A549 (cell line): ENCODE data around the gene ZNF296. TPM values are rescaled to one million over a fixed set of nuclear protein-coding genes. Genes with fewer than 3 reads are reported as not detected.

Experiments used
- BHLHE40 ChIP-seq: IDR thresholded peaks from 2 replicates; pipeline ENCODE4 v1.6.1; 2012; ENCODE audit warnings: low read depth, low read length, inconsistent platforms
- CBX2 ChIP-seq: fragments of 200-600 bp; sonication (generic); IDR thresholded peaks from 2 replicates; pipeline ENCODE4 v1.6.1; 2016; ENCODE audit warnings: low read depth, mild to moderate bottlenecking, borderline replicate concordance
- CHD4 ChIP-seq: fragments of 200-600 bp; sonication (generic); IDR thresholded peaks from 2 replicates; pipeline ENCODE4 v1.6.1; 2016; ENCODE audit warnings: antibody characterized with exemption, mild to moderate bottlenecking, borderline replicate concordance
- EHF ChIP-seq: fragments of 250-450 bp; sonication (Bioruptor Pico); IDR thresholded peaks from 2 replicates; pipeline ENCODE4 v1.5.0; 2020; ENCODE audit warnings: mild to moderate bottlenecking
- ESRRA ChIP-seq: fragments of 150-350 bp; IDR thresholded peaks from 2 replicates; pipeline ENCODE4 v1.6.1; 2014; ENCODE audit warnings: mild to moderate bottlenecking, low read length, borderline replicate concordance
- FOXS1 ChIP-seq: fragments of 250-450 bp; sonication (Bioruptor Pico); IDR thresholded peaks from 2 replicates; pipeline ENCODE4 v1.5.0; 2020; ENCODE audit warnings: mild to moderate bottlenecking, moderate library complexity
- HOXB13 ChIP-seq: fragments of 250-450 bp; sonication (Bioruptor Pico); IDR thresholded peaks from 2 replicates; pipeline ENCODE4 v1.5.0; 2020; ENCODE audit warnings: low read depth, mild to moderate bottlenecking, moderate library complexity
- JUN ChIP-seq, 2 experiments: fragments of >200 bp; sonication (Bioruptor Twin); formaldehyde crosslinking; IDR thresholded peaks; 2 replicates in 1 of 2; 3 replicates in 1 of 2; pipeline ENCODE4 v1.6.1; 2016 to 2017
- JUNB ChIP-seq: fragments of >200 bp; sonication (Bioruptor Twin); formaldehyde crosslinking; IDR thresholded peaks from 2 replicates; pipeline ENCODE4 v1.6.1; 2016
- KDM5A ChIP-seq: fragments of 200-600 bp; sonication (generic); IDR thresholded peaks from 2 replicates; pipeline ENCODE4 v1.6.1; 2016; ENCODE audit warnings: antibody characterized with exemption, mild to moderate bottlenecking
- MAFK ChIP-seq: fragments of 450-650 bp; IDR thresholded peaks from 2 replicates; pipeline ENCODE4 v1.6.1; 2014; ENCODE audit not compliant: partially characterized antibody
- MAZ ChIP-seq: fragments of 150-350 bp; IDR thresholded peaks from 2 replicates; pipeline ENCODE4 v1.6.1; 2014; ENCODE audit warnings: antibody characterized with exemption, low read depth, low read length, borderline replicate concordance
- MYC ChIP-seq: IDR thresholded peaks from 2 replicates; pipeline ENCODE4 v1.6.1; 2012; ENCODE audit warnings: mild to moderate bottlenecking, inconsistent platforms, low read length, improper control_type of control experiment, borderline replicate concordance
- PHF8 ChIP-seq: fragments of 200-600 bp; sonication (generic); IDR thresholded peaks from 2 replicates; pipeline ENCODE4 v1.6.1; 2016; ENCODE audit warnings: low read depth, mild to moderate bottlenecking, antibody characterized with exemption, moderate library complexity, borderline replicate concordance
- RAD21 ChIP-seq, 2 experiments: fragments of >200 bp in 1 of 2; sonication (Bioruptor Twin) in 1 of 2; formaldehyde crosslinking in 1 of 2; IDR thresholded peaks in 1 of 2; conservative IDR thresholded peaks in 1 of 2; 2 replicates in 1 of 2; 3 replicates in 1 of 2; pipeline ENCODE4 v1.6.1; 2012 to 2018; ENCODE audit warnings: inconsistent platforms in 1 of 2
- RFX5 ChIP-seq: fragments of 450-650 bp; IDR thresholded peaks from 2 replicates; pipeline ENCODE4 v1.7.1; 2014; ENCODE audit warnings: antibody characterized with exemption, mild to moderate bottlenecking, moderate library complexity
- SMC3 ChIP-seq: fragments of >200 bp; sonication (Bioruptor Twin); formaldehyde crosslinking; IDR thresholded peaks from 3 replicates; pipeline ENCODE4 v1.6.1; 2018; ENCODE audit warnings: inconsistent platforms
- TFCP2L1 ChIP-seq: fragments of 250-450 bp; sonication (Bioruptor Pico); IDR thresholded peaks from 2 replicates; pipeline ENCODE4 v1.5.0; 2021; ENCODE audit warnings: mild to moderate bottlenecking
- TP53 ChIP-seq: fragments of 250-450 bp; sonication (Bioruptor Pico); IDR thresholded peaks from 2 replicates; pipeline ENCODE4 v1.5.0; 2021; ENCODE audit warnings: mild to moderate bottlenecking, moderate library complexity
- ZC3H11A ChIP-seq: fragments of 450-650 bp; IDR thresholded peaks from 2 replicates; pipeline ENCODE4 v1.6.1; 2014; ENCODE audit warnings: antibody characterized with exemption, mild to moderate bottlenecking
- polyA plus RNA-seq, 4 experiments: library from polyadenylated mRNA; depleted of rRNA in 3 of 4; stranded (reverse); fragments of >200 nt; fragmentation: RNase III in 1 of 4; extraction: RNeasy Plus Mini Kit Qiagen cat#74134 plus additional on column Dnase treatment in 1 of 4; gene quantifications; 2 replicates in 3 of 4; 3 replicates in 1 of 4; pipeline ENCODE4 v1.2.3, GENCODE V29; 2011 to 2017
- TF ChIP-seq, protein P1 (sequence below): fragments of >200 bp; sonication (Bioruptor Twin); formaldehyde crosslinking; IDR thresholded peaks from 3 replicates; pipeline ENCODE4 v1.5.1; 2016
- TF ChIP-seq, protein P2 (sequence below): fragments of 200-600 bp; sonication (generic); IDR thresholded peaks from 2 replicates; pipeline ENCODE4 v1.6.1; 2016; ENCODE audit warnings: antibody characterized with exemption, mild to moderate bottlenecking, moderate library complexity
- TF ChIP-seq, protein P3 (sequence below): fragments of 250-450 bp; sonication (Bioruptor Pico); IDR thresholded peaks from 2 replicates; pipeline ENCODE4 v1.5.0; 2020; ENCODE audit warnings: low read depth, mild to moderate bottlenecking, moderate library complexity
- TF ChIP-seq, protein P4 (sequence below): fragments of 250-450 bp; sonication (Bioruptor Pico); IDR thresholded peaks from 2 replicates; pipeline ENCODE4 v1.5.0; 2021; ENCODE audit warnings: mild to moderate bottlenecking, moderate library complexity, borderline replicate concordance
- TF ChIP-seq, protein P5 (sequence below): fragments of >200 bp; sonication (Bioruptor Twin); formaldehyde crosslinking; IDR thresholded peaks from 3 replicates; pipeline ENCODE4 v1.6.1; 2016

ZNF296 gene
- polyA plus RNA-seq, 2 of the 4 experiments (the other 2 are of a cell fraction): 0.34 to 2.7 TPM

DNA sequence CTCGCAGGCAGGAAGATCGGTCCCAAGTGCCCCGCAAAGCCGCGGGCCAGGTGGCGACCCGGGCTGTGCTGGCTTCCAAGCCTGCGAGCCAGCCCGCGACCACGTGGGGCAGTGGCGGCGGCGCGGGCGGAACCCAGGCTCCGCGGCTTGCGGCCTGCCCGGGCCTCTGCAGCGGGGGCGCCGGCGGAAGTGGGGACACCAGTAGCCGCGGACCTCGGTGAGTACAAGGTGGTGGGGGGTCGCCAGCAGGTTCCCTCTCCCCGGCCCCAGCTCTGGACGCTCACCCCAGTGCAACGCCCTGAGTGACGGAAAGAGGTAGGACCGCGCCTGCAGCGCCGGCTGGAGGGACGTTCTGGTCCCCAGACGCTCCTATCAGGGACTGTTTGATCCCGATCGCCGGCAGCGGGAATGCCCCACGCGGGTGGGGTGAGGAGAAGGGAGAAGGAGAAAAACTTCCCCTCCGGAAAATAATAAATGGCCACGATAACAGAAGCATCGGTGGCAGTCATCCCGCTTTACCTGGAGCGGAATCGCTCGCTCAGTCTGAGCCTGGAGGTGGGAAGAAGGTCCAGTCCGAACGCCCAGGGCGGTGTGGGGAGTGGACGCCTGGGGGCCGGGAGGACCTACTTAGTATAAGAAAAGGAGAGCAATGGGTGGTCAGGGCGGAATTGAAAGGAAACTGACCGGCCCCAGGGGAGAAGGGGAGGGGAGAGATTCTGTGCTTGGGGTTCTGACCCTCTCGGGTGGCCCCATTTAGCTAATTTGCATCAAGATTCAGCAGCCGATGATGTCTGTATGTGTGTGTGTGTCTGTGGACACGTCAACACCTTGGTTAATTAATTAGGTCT is 3.0 kb upstream of the ZNF296 start, which contains the start of gene GEMIN7 (continued):
- TF ChIP-seq JUN (IDR thresholded peaks at IDR 0.05): peak; percentile 73 to 99; a peak in 4 of 5 replicates
- TF ChIP-seq EHF (CRISPR knock-in tag): 0 out of 2 replicates have a peak, but pooled peaks have one; percentile 72
- peak; percentile 57; the same call in 1 of the 2 replicates for TF ChIP-seq HOXB13 (CRISPR knock-in tag)
- peak; percentile 100 for TF ChIP-seq MYC
- TF ChIP-seq TP53 (CRISPR knock-in tag): peak; percentile 89
- TF ChIP-seq FOXS1: peak; percentile 88
- no peak for TF ChIP-seq JUNB
- no peak for TF ChIP-seq CHD4
- TF ChIP-seq TFCP2L1 (CRISPR knock-in tag): no peak
- no peak for TF ChIP-seq BHLHE40
- TF ChIP-seq, protein P1, sequence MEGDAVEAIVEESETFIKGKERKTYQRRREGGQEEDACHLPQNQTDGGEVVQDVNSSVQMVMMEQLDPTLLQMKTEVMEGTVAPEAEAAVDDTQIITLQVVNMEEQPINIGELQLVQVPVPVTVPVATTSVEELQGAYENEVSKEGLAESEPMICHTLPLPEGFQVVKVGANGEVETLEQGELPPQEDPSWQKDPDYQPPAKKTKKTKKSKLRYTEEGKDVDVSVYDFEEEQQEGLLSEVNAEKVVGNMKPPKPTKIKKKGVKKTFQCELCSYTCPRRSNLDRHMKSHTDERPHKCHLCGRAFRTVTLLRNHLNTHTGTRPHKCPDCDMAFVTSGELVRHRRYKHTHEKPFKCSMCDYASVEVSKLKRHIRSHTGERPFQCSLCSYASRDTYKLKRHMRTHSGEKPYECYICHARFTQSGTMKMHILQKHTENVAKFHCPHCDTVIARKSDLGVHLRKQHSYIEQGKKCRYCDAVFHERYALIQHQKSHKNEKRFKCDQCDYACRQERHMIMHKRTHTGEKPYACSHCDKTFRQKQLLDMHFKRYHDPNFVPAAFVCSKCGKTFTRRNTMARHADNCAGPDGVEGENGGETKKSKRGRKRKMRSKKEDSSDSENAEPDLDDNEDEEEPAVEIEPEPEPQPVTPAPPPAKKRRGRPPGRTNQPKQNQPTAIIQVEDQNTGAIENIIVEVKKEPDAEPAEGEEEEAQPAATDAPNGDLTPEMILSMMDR: no peak; the same call in 2 of the 3 replicates
- TF ChIP-seq MAFK: no peak
- TF ChIP-seq SMC3: peak; percentile 37; the same call in 2 of the 3 replicates
- TF ChIP-seq, protein P2, sequence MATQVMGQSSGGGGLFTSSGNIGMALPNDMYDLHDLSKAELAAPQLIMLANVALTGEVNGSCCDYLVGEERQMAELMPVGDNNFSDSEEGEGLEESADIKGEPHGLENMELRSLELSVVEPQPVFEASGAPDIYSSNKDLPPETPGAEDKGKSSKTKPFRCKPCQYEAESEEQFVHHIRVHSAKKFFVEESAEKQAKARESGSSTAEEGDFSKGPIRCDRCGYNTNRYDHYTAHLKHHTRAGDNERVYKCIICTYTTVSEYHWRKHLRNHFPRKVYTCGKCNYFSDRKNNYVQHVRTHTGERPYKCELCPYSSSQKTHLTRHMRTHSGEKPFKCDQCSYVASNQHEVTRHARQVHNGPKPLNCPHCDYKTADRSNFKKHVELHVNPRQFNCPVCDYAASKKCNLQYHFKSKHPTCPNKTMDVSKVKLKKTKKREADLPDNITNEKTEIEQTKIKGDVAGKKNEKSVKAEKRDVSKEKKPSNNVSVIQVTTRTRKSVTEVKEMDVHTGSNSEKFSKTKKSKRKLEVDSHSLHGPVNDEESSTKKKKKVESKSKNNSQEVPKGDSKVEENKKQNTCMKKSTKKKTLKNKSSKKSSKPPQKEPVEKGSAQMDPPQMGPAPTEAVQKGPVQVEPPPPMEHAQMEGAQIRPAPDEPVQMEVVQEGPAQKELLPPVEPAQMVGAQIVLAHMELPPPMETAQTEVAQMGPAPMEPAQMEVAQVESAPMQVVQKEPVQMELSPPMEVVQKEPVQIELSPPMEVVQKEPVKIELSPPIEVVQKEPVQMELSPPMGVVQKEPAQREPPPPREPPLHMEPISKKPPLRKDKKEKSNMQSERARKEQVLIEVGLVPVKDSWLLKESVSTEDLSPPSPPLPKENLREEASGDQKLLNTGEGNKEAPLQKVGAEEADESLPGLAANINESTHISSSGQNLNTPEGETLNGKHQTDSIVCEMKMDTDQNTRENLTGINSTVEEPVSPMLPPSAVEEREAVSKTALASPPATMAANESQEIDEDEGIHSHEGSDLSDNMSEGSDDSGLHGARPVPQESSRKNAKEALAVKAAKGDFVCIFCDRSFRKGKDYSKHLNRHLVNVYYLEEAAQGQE: peak; percentile 38; the same call in 1 of the 2 replicates
- no peak for TF ChIP-seq CBX2
- peak; percentile 47; the same call in 1 of the 2 replicates for TF ChIP-seq ESRRA
- peak; percentile 88; the same call in 1 of the 2 replicates for TF ChIP-seq KDM5A
- TF ChIP-seq, protein P3, sequence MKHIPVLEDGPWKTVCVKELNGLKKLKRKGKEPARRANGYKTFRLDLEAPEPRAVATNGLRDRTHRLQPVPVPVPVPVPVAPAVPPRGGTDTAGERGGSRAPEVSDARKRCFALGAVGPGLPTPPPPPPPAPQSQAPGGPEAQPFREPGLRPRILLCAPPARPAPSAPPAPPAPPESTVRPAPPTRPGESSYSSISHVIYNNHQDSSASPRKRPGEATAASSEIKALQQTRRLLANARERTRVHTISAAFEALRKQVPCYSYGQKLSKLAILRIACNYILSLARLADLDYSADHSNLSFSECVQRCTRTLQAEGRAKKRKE (CRISPR knock-in tag): peak; percentile 82; the same call in 1 of the 2 replicates
- TF ChIP-seq, protein P4, sequence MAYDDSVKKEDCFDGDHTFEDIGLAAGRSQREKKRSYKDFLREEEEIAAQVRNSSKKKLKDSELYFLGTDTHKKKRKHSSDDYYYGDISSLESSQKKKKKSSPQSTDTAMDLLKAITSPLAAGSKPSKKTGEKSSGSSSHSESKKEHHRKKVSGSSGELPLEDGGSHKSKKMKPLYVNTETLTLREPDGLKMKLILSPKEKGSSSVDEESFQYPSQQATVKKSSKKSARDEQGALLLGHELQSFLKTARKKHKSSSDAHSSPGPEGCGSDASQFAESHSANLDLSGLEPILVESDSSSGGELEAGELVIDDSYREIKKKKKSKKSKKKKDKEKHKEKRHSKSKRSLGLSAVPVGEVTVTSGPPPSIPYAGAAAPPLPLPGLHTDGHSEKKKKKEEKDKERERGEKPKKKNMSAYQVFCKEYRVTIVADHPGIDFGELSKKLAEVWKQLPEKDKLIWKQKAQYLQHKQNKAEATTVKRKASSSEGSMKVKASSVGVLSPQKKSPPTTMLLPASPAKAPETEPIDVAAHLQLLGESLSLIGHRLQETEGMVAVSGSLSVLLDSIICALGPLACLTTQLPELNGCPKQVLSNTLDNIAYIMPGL (CRISPR knock-in tag): peak; percentile 92
- peak; percentile 75; the same call in 1 of the 2 replicates for TF ChIP-seq RFX5
- TF ChIP-seq RAD21 (conservative IDR thresholded peaks at IDR 0.05 in 1 of 2, IDR thresholded peaks at IDR 0.05 in 1 of 2): peak in 1 of 2 experiments; percentile 32; a peak in 1 of 5 replicates
- TF ChIP-seq, protein P5, sequence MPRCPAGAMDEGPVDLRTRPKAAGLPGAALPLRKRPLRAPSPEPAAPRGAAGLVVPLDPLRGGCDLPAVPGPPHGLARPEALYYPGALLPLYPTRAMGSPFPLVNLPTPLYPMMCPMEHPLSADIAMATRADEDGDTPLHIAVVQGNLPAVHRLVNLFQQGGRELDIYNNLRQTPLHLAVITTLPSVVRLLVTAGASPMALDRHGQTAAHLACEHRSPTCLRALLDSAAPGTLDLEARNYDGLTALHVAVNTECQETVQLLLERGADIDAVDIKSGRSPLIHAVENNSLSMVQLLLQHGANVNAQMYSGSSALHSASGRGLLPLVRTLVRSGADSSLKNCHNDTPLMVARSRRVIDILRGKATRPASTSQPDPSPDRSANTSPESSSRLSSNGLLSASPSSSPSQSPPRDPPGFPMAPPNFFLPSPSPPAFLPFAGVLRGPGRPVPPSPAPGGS: peak; percentile 86; the same call in 2 of the 3 replicates
- TF ChIP-seq MAZ: peak; percentile 89; the same call in 1 of the 2 replicates
- peak; percentile 63; the same call in 1 of the 2 replicates for TF ChIP-seq PHF8
- no peak for TF ChIP-seq ZC3H11A
